COLO668 (cell line): Measurements from ENCODE around the gene EDARADD.

ENCODE experiments used
- DNase-seq: peaks from one replicate; lab custom pipeline; 2025; ENCODE audit not compliant: unreplicated experiment; lab: John Stamatoyannopoulos, UW

EDARADD gene

DNA sequence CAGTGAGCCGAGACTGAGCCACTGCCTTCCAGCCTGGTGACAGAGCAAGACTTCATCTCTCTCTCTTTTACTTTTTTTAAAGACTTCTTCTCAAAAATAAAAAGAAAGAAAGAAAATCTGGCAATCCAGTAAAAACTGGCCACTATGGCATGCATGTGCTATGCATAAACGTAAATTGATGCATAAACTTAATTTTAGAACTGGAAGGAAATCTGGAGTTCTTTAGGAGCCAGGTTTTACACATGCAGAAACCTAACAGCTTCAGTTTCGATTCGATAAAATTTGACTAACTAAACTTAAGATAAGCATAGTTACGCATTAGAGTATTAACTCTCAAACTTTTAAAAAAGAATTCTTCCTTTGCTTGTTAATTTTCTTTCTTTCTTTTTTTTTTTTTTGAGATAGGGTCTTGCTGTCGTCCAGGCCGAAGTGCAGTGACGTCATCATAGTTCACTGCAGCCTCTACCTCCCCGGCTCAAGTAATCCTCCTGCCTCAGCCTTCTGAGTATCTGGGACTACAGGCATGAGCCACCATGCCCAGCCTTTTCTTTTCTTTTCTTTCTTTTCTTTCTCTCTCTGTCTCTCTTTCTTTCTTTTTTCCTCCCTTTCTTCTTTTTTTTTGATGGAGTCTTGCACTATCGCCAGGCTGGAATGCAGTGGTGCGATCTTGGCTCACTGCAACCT lies 117.8 kb downstream of the EDARADD start:
- no peak for DNase-seq

GRCh38 chr1:236514703-236515442 lies 120.8 kb downstream of the EDARADD start:
- DNase-seq, result peak; percentile 47

DNA sequence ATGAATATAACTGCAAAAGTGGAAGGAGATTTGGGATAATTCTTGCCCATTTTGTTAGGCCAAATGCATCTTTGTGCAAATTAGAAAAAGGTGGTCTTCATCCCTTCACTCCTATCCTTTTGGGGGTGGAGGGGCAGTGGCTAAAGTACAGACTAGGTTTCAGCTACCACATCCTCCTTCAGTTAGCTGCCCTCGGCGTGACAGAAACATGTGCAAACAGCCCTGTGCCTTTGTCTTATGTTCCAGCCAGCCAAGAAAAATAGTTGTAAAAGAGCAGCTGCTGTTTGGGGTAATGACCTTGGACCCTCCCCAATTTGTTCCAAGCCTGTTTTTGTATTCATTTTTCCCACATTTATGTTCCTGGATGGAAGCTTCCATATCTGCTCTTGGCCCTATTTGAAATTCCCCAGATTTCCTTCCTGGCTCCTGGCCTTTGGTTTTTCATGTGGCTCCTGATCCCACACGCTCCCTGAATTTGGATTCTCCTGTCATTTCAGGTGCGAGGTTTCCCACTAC lies 121.4 kb downstream of the EDARADD start:
- DNase-seq, result peak; percentile 70

DNA sequence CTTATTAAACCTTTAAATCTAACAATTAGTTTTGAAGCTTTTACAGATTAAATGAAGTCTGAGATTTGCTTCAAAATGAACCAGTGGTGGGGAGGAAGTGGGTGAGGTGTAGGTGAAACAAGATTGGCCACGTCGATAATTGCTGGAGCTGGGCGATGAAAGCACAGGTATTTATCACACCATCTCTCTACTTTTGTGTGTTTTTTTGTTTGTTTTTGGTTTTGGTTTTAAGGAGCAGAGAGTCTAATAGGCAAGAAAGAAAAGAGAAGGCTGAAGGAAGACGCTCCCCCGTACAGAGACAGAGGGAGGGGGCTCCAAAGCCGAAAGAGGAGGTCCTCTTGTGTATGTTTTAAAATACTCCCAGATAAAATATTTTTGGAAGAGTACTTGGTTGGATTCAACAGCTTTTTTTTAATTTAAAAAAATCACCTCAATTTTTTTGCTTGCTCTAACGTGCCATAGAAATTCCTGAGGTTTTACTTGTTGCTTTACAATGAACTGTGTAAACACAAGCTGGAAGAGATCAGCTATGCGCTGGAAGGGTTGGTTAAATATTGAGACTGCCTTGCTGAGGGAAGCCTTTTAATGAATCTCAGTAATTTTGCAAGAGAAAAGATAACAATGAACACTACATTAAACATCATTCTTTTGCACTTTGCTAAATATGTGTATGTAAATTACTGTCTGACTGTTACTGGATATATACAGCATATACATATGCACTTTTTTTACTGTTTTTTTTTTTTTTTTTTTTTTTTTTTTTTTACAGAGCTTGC lies 123.0 kb downstream of the EDARADD start:
- peak; percentile 16 for DNase-seq

DNA sequence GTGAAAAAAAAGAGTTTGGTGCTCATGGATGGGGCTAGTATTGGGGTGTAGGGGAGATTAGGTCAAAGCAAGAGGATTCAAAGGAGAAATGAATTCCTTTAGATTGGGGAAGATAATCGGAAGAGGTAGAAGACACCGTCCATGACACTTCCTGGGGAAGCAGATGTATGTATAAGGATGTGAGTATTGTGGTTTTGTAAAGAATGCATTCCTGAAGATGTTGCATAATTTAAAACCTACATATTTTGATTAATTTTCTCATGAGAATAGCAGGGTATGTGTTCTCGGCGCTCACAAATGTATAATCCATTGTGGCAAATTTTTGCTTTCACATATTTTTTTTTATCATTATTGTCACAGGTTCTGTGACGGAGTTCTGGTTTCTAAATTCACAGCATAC lies 124.2 kb downstream of the EDARADD start:
- no peak for DNase-seq

DNA sequence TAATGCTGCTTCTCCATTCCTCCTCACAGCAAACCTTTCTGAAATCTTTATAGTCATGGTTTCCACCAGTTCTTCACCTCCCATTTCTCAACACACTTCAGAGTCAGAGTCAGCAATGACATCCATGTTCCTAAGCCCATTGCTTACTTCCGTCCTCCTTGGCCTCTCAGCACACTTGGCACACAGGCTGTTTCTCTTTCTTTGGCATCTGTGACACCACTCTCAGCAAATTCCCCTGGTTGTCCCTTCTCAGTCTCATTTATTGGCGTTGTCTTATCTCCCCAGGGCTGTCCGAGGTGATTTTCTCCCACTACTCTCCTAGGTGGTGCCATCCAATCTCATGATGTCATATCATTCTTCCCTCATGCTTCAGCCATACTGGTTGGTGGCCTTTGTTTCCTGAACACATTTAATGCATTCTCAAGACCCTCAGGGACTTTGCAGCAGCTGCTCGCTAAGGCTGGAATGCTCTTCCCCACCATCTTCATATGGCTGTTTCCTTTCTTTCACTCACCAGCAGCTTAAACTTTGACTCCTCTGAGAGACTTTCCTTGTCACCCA lies 126.4 kb downstream of the EDARADD start:
- no peak for DNase-seq

- peak; percentile 57 for DNase-seq
Measured at GRCh38 chr1:236522937-236523703, 129.0 kb downstream of the EDARADD start.

GRCh38 chr1:236523704-236524141 lies 129.6 kb downstream of the EDARADD start, which contains the start of gene LGALS8:
Gene LGALS8 (plus strand): TSS chr1:236523982. CDS start chr1:236526071, 2,089 bp downstream.
- peak; percentile 94 for DNase-seq

GRCh38 chr1:236524142-236524894 lies 130.2 kb downstream of the EDARADD start:
- peak; percentile 62 for DNase-seq

DNA sequence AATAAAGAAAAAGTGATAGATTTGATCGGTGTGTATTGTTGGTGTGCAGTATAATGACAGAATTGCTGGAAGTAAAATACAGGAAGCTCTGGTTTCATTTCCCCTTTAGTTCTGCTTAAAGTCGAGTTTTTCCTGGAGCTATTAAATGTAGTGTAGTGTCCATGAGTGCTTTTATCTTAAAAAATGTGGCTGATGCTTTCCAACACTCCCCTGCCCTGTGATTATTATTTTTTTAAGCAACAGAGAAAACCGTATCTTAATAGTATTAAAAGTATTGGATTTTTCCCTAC lies 130.8 kb downstream of the EDARADD start:
- DNase-seq, result no peak

GRCh38 chr1:236526079-236526478 lies 132.0 kb downstream of the EDARADD start:
- DNase-seq, result no peak

- no peak for DNase-seq
Measured at GRCh38 chr1:236530286-236530685, 136.2 kb downstream of the EDARADD start.

DNA sequence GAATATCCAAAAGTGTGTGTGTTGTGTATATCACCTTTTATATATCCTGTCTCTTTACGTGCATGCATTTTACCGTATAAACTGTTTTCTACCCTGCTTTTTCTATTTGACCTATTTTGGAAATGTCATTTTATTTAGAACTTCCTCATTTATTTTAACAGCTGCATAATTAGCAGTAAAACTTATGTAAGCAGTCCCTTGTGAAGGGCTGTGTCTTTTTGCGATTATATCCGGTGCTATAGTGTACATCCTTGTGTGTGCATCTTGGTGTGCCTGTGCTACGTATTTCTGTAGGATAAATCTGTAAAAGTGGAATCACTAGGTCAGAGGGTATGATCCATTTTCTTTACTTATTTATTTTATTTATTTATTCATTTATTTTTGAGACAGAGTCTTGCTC lies 136.9 kb downstream of the EDARADD start:
- no peak for DNase-seq

DNA sequence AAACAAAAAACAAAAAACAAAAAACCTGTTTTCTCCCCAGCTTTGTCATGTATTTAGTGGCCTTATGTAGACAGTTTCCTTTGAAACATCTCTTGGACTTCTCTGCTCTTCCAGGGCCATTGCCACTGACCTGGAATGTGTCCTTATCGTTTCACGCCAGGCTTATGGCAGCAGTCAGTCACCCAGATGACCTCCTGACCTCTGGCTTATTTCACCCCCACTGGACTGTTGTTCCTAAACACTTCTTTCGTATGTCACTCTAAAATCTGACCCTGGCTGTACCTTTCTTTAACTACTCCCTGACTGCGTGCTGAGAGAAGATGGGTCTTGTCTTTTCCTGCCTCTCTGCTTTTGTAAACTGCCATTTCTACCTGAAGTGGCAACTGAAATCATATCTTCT lies 138.8 kb downstream of the EDARADD start:
- DNase-seq, result no peak

- DNase-seq, result no peak
Measured at GRCh38 chr1:236534151-236534651, 140.1 kb downstream of the EDARADD start.
